Activated CD8-positive, alpha-beta T cell treated with anti-CD3 and anti-CD28 coated beads for 36 hours (primary cell): Measurements from ENCODE around the gene OTULINL. TPM values are rescaled to one million over a fixed set of nuclear protein-coding genes. Genes with fewer than 3 reads are reported as not detected.

Experiments
- ATAC-seq: fragments of 200-7000 bp; cut with Tn5 transposase; one replicate; pipeline ENCODE4 v1.10.0; 2021; ENCODE audit warnings: mild to moderate bottlenecking, moderate library complexity
- CTCF ChIA-PET: fragments of 350-600 bp; sonication (Branson Sonifier 250); formaldehyde crosslinking; loops from one replicate; lab custom pipeline; 2021; ENCODE audit warnings: antibody characterized with exemption; lab: Charles Lee
- POLR2A ChIA-PET: fragments of 350-600 bp; sonication (Branson Sonifier 250); formaldehyde crosslinking; loops from one replicate; lab custom pipeline; 2021; ENCODE audit warnings: antibody characterized with exemption; lab: Charles Lee
- DNase-seq: peaks from one replicate; pipeline ENCODE4 v3.0.0-alpha.2; 2020
- H3K27ac Mint-ChIP-seq: one replicate; pipeline ENCODE4 v1.8.0; 2021; ENCODE audit warnings: mild to moderate bottlenecking, mixed read lengths
- H3K27me3 Mint-ChIP-seq: one replicate; pipeline ENCODE4 v1.8.0; 2021; ENCODE audit warnings: mixed read lengths
- H3K36me3 Mint-ChIP-seq: one replicate; pipeline ENCODE4 v1.8.0; 2021; ENCODE audit warnings: low read depth, mixed read lengths
- H3K4me1 Mint-ChIP-seq: one replicate; pipeline ENCODE4 v1.8.0; 2021; ENCODE audit warnings: low read depth, mixed read lengths
- H3K4me3 Mint-ChIP-seq: one replicate; pipeline ENCODE4 v1.8.0; 2021; ENCODE audit warnings: mild to moderate bottlenecking, moderate library complexity, mixed read lengths
- H3K9me3 Mint-ChIP-seq: one replicate; pipeline ENCODE4 v1.8.0; 2021; ENCODE audit warnings: mixed read lengths
- CTCF ChIP-seq: fragments of 200-600 bp; IDR thresholded peaks from one replicate; pipeline ENCODE4 v1.8.0; 2022; ENCODE audit warnings: antibody characterized with exemption, mild to moderate bottlenecking
- intact Hi-C: fragments of 100-400 bp; cut with micrococcal nuclease; formaldehyde crosslinking; loops from one replicate; pipeline ENCODE4 v1.10.0; 2022
- total RNA-seq, 2 experiments: library from RNA; stranded (reverse); gene quantifications; one replicate each; pipeline ENCODE4 v1.2.3, GENCODE V29; 2021

OTULINL gene
- total RNA-seq, 2 experiments from 2014 or later: 19.7 to 21.1 TPM

DNA sequence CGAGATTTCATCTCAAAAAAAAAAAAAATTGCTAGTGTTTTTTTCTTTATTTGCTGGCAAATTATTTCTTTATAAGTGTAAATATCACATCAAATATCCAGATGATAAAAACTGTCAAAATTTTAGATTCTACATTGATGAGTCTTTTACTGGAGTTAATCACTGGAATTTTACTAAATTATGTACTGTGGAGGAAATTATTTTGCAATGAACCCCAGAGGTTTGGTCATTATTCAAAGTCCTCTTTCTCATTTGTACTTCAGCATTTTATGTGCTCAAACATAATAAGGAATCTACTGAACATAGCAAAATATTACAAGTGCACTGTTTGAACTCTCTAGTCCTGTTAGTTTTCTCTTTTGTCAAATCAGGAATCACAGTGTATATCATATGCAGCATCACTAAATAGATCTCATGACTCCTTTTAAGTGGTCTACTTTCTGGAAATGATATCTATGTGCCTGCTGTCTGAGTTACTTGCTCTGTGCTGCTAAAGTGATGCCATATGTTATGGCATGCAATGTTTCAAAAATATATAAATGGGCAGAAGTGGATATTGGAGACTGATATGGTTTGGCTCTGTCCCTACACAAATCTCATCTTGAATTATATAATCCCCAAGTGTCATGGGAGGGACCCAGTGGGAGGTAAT is 18.0 kb downstream of the OTULINL start:
- H3K27me3 Mint-ChIP-seq: no peaks in the 10 kb centered on the region
- H3K9me3 Mint-ChIP-seq: peaks cover 3% of the 10 kb centered on the region
- no peak for TF ChIP-seq CTCF
- POLR2A ChIA-PET: no interaction called here
- H3K27ac Mint-ChIP-seq: no peak overlapping the region
- intact Hi-C loops: loop anchor here (5.0 kb wide), 1 partner anchor 68 kb away; no protein-coding TSS in a partner anchor
- no peak overlapping the region for H3K4me3 Mint-ChIP-seq
- no peak for ATAC-seq
- DNase-seq: no peak
- CTCF ChIA-PET: interaction anchor here (0.9 to 1.5 kb wide), 2 partner anchors 12 to 189 kb away, joined by 3 read pairs; no protein-coding TSS in a partner anchor
- peaks cover 50% of the 10 kb centered on the region for H3K36me3 Mint-ChIP-seq
- peaks cover 54% of the 10 kb centered on the region for H3K4me1 Mint-ChIP-seq

DNA sequence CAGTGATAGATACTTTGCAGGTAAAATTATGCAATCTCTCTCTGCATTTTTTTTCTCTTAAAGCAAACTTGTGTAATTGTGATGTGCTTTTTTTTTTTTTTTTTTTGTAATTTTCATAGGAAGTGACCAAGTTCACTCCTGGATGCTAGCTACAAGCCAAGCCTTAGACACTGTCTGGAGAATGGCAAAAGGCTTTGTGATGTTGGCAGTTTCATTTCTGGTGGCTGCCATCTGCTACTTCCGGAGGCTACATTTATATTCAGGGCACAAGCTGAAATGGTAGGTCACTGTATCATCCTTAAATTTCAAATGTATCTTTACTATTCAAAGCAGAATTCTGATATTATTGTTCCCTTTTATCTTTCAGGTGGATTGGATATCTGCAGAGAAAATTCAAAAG is 19.3 kb downstream of the OTULINL start:
- CTCF ChIA-PET: interaction anchor here (1.0 to 1.2 kb wide), 2 partner anchors 44 to 48 kb away, joined by 3 read pairs; no protein-coding TSS in a partner anchor
- DNase-seq (no peak), ATAC-seq (no peak)
- H3K9me3 Mint-ChIP-seq: peaks cover 3% of the 10 kb centered on the region
- POLR2A ChIA-PET: interaction anchor here (0.9 kb wide), 1 partner anchor 13 kb away, joined by 4 read pairs; no protein-coding TSS in a partner anchor
- H3K36me3 Mint-ChIP-seq: peaks cover 59% of the 10 kb centered on the region
- no peak for TF ChIP-seq CTCF
- intact Hi-C loops: no loop called here
- H3K27me3 Mint-ChIP-seq: no peaks in the 10 kb centered on the region
- no peak overlapping the region for H3K4me3 Mint-ChIP-seq
- H3K4me1 Mint-ChIP-seq: peaks cover 43% of the 10 kb centered on the region
- H3K27ac Mint-ChIP-seq: no peak overlapping the region

DNA sequence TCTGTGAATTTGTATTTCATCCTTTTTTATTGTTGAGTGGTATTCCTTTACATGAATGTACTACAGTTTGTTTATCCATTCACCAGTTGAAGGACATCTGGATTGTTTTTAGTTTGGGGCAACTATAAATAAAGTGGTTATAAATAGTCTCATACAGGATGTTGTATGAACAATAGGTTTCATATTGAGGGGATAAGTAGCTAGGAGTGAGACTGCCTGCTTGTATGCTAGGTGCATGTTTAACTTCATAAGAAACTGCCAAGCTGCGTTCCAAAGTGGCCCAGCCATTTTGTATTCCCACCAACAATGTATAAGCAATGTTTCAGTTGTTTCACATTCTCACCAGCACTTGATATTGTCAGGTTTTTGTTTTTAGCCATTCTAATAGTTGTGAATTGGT is 21.5 kb downstream of the OTULINL start:
- peaks cover 3% of the 10 kb centered on the region for H3K9me3 Mint-ChIP-seq
- H3K27me3 Mint-ChIP-seq: no peaks in the 10 kb centered on the region
- peaks cover 59% of the 10 kb centered on the region for H3K36me3 Mint-ChIP-seq
- ATAC-seq: no peak
- intact Hi-C loops: no loop called here
- H3K4me1 Mint-ChIP-seq: peaks cover 21% of the 10 kb centered on the region
- no peak for DNase-seq
- H3K27ac Mint-ChIP-seq: no peak overlapping the region
- ChIA-PET POLR2A (no interaction called here), CTCF (no interaction called here)
- no peak overlapping the region for H3K4me3 Mint-ChIP-seq
- no peak for TF ChIP-seq CTCF

GRCh38 chr5:14607104-14607503 is 25.5 kb downstream of the OTULINL start:
- no peak overlapping the region for H3K27ac Mint-ChIP-seq
- intact Hi-C loops: no loop called here

More at GRCh38 chr5:14607104-14607503, 25.5 kb downstream of the OTULINL start:
- DNase-seq (no peak), ATAC-seq (no peak)
- ChIA-PET POLR2A (interaction anchor here (0.6 kb wide), 1 partner anchor 47 kb away, joined by 3 read pairs; no protein-coding TSS in a partner anchor), CTCF (no interaction called here)
- Mint-ChIP-seq H3K4me3 (no peak overlapping the region), H3K9me3 (no peaks in the 10 kb centered on the region), H3K4me1 (peaks cover 5% of the 10 kb centered on the region), H3K36me3 (peaks cover 63% of the 10 kb centered on the region), H3K27me3 (no peaks in the 10 kb centered on the region)
- no peak for TF ChIP-seq CTCF
